ENCODE data around the gene AZI2.
A peak's percentile ranks its signal among the peaks of the same experiment; 100 is the strongest.

AZI2 gene, protein sequence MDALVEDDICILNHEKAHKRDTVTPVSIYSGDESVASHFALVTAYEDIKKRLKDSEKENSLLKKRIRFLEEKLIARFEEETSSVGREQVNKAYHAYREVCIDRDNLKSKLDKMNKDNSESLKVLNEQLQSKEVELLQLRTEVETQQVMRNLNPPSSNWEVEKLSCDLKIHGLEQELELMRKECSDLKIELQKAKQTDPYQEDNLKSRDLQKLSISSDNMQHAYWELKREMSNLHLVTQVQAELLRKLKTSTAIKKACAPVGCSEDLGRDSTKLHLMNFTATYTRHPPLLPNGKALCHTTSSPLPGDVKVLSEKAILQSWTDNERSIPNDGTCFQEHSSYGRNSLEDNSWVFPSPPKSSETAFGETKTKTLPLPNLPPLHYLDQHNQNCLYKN

DNA sequence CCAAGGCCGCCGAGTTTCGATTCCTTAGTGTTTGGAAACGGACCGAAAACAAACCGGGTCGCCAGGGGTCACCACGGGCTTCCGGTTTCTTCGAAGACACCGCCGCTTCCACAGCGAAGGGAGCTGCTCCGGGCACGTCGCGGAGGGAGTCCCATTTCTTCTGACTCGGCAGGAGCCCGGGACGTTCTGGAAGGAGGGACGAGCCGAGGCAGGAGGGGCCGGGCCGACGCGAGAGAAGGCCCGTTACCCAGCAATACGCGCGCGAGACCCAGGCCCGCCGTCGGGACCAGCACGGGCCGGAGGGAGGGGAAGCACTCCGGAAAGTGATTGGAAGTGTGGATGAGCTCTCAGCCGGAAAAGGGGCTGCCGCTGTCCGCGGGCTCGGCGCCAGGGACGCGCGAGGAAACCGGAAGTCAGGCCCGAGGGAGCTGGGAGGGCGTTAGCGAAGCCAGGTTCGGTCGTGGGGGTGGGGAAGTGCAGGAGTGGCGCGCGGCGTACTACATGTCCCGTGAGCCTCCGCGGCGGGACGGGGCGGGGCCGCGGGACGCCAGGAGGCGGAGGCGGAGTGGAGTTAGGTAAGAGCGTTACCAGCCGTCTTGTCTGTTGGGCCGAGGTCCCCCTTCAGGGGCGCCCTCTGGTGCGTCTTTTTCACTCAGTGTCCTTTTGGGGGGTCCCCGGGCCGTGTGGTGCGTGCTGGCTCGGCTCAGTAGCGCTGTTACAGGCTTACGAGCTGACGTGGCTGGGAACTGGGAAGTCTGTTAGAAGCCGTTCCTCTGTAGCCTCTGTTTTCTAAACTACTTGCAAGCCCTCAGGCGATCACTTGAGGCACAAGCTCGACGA, at the start of gene AZI2, which contains the start of gene ZCWPW2:
AZI2 (minus strand) TSS at position 196 of the 840 bp plus-strand sequence. CDS start 8,207 bp downstream, outside the sequence.
ZCWPW2 (plus strand) TSS at position 93 of the 840 bp plus-strand sequence. CDS start 64,348 bp downstream, outside the sequence.
- peak; percentile 96 to 97 for DNase-seq
- TF ChIP-seq POLR2A (IDR thresholded peaks at IDR 0.05; ENCODE audit: low read length) (peak; percentile 85), GATA1 (IDR thresholded peaks at IDR 0.05; ENCODE audit: low read depth, low read length) (no peak)

- DNase-seq, result no peak
- TF ChIP-seq GATA1 (IDR thresholded peaks at IDR 0.05; ENCODE audit: low read depth, low read length) (no peak), POLR2A (IDR thresholded peaks at IDR 0.05; ENCODE audit: low read length) (no peak)
These were observed 40.4 kb upstream of the AZI2 start for GRCh38 chr3:28388978-28389377.

- no peak for TF ChIP-seq GATA1 (IDR thresholded peaks at IDR 0.05; ENCODE audit: low read depth, low read length)
- no peak for TF ChIP-seq POLR2A (IDR thresholded peaks at IDR 0.05; ENCODE audit: low read length)
- DNase-seq, result no peak
These were observed 37.4 kb upstream of the AZI2 start for GRCh38 chr3:28386049-28386448.

DNA sequence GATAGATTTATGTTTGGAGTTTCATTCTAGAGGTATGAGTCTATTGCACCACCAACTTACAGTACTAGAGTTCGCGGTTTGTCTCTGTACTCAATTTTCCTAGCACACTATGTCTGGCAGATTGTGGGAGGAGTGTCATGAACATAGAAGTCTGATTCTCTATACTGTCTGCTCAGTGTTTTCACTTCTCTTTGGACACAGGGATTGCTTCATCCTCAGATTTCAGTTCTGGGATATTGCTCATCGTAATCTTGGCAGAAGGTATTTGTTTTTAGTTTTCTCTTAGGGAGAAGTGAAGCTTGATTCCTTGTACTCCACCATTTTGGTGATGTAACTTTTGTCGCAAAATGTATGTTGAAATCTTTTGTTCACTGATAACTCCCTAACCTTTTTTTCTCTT, 27.8 kb upstream of the AZI2 start:
- TF ChIP-seq POLR2A (IDR thresholded peaks at IDR 0.05; ENCODE audit: low read length) (no peak), GATA1 (IDR thresholded peaks at IDR 0.05; ENCODE audit: low read depth, low read length) (no peak)
- no peak for DNase-seq

GRCh38 chr3:28349469-28350000, 911 bp upstream of the AZI2 start:
- DNase-seq, result no peak
- TF ChIP-seq POLR2A (IDR thresholded peaks at IDR 0.05; ENCODE audit: low read length) (no peak), GATA1 (IDR thresholded peaks at IDR 0.05; ENCODE audit: low read depth, low read length) (no peak)

DNA sequence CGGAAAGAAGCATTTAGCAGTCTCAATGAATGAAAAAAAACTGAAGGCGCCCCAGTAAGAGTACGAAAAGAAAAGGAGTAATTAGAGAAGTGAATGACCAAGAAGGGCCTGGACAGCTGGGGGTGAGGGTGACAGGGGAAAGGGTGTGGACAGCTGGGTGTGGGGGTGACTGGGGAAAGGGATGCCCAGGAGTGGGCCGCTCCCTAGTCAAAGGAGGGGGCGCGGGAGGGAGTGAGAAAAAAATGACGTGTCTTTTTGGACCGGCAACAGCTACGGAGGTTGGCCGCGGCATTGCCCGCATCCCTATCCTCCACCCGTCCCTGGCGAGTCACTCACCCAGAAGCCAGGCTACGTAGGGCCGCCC, 377 bp downstream of the AZI2 start:
- TF ChIP-seq GATA1 (IDR thresholded peaks at IDR 0.05; ENCODE audit: low read depth, low read length) (no peak), POLR2A (IDR thresholded peaks at IDR 0.05; ENCODE audit: low read length) (no peak)
- DNase-seq, result peak; percentile 91 to 93

DNA sequence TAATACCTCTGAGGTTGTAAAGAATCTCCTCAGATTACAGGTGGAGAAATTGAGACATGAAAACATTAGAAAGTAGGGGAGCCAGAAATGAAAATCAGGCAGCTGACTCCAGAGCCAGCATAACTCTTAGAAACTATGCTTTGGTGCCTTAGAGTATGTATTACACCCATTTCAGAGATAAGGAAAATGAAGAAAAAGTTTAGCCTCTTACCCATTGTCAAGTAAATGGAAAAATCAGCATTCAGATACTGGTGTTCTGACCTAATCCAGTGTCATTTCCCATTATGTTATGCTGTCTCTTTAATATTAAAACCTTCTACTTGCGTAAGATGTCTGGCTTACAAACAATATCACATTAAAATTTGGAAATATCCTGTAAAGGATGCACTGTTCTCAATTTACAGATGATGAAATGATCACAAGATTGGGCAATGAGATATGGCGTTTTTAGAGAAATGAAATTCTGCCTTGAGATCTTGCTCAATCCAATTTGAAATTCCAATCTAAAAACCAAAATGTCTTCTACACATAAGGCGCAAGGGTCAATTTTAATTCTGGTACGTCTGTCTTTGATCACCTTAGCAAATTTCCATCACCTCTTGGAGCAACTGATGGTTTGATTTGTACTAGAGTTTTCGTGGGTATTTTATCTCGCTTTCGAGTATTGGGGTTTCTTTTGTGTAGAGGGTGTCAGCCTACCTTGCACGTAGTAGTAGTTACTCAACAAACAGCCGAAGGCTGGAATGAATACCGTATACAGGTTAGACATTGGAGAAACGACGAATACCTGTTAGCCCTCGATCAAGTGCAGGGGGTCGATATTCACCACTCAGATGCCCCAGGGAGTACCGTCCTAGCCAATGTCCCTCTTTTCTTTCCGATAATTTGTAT, 1.0 kb downstream of the AZI2 start:
- DNase-seq, result peak in 1 of 2 experiments; percentile 52
- TF ChIP-seq GATA1 (IDR thresholded peaks at IDR 0.05; ENCODE audit: low read depth, low read length) (no peak), POLR2A (IDR thresholded peaks at IDR 0.05; ENCODE audit: low read length) (no peak)

GRCh38 chr3:28345690-28346089, 2.9 kb downstream of the AZI2 start:
- no peak for DNase-seq
- TF ChIP-seq GATA1 (IDR thresholded peaks at IDR 0.05; ENCODE audit: low read depth, low read length), result no peak
- TF ChIP-seq POLR2A (IDR thresholded peaks at IDR 0.05; ENCODE audit: low read length), result no peak

DNA sequence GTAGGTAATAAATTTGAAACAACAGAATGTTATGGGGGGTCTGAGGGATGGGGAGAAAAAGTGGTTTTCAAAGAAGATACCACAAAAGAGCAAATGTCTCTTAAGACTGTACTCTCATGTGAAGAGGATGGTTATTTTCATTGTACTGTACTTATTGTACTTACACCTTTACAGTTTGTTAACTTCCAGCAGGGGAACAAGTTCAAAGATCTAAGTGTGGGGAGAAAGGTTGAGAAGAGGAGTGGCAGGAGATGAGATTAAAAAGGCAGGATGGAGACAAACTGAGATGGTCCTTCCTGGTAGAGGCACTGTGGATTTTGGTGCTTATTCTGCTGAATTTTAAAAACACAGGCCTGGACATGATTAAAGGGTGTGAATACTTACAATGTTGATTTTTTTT, 5.5 kb downstream of the AZI2 start:
- TF ChIP-seq GATA1 (IDR thresholded peaks at IDR 0.05; ENCODE audit: low read depth, low read length) (no peak), POLR2A (IDR thresholded peaks at IDR 0.05; ENCODE audit: low read length) (no peak)
- no peak for DNase-seq

DNA sequence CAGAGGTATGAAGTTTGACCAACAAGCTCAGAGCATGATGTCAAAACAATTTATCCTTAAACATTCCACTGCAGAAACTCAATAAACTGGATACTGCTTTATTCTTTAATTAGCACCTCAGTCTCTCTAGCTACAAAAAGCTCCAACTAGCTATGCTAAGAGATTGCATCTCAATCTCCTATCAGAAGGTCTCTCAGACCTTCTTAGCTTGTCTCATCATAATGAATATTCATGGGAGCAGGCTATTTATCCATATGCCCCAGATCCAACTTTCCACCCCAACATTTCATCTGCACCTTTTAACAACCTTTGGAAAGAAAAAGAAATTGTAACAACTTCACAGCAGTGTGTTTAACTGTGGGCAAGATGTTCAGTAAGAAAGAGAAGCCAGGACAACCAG, 11.4 kb downstream of the AZI2 start:
- TF ChIP-seq POLR2A (IDR thresholded peaks at IDR 0.05; ENCODE audit: low read length), result no peak
- TF ChIP-seq GATA1 (IDR thresholded peaks at IDR 0.05; ENCODE audit: low read depth, low read length), result no peak
- DNase-seq, result no peak

DNA sequence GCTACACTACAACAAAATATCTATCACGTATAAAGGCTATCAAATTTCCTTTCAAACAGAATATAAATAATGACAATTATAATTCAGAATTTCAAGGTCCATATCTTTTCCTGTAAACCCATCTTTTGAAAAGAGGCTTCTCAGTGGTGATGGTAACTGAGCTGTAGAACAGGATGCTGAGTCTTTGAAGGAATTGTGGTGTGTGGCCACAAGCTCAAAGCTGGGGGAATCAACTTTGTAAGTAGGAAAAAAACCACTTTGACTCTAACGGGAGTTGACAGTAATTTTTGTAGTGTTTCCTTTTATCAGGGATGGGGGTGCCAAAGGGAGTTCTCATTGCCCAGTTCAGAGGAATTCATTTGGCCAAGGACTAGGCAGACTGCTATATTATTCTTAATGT, 13.4 kb downstream of the AZI2 start:
- TF ChIP-seq POLR2A (IDR thresholded peaks at IDR 0.05; ENCODE audit: low read length), result no peak
- no peak for TF ChIP-seq GATA1 (IDR thresholded peaks at IDR 0.05; ENCODE audit: low read depth, low read length)

GRCh38 chr3:28334552-28334951, 14.1 kb downstream of the AZI2 start:
- no peak for DNase-seq
- TF ChIP-seq GATA1 (IDR thresholded peaks at IDR 0.05; ENCODE audit: low read depth, low read length) (no peak), POLR2A (IDR thresholded peaks at IDR 0.05; ENCODE audit: low read length) (no peak)

More for the DNA sequence above, 13.4 kb downstream of the AZI2 start:
- DNase-seq, result no peak

All from erythroblast (primary cell).